HL-60 (cell line): ENCODE results near the gene SPCS2.

ENCODE experiments used
- POLR2AphosphoS5 ChIP-seq: IDR thresholded peaks from 2 replicates; pipeline ENCODE4 v1.6.1; 2012; ENCODE audit warnings: low read depth
- TF ChIP-seq, protein P1 (sequence below): IDR thresholded peaks from one replicate; pipeline ENCODE4 v1.5.1; 2011; ENCODE audit warnings: low read length, control low read depth, inconsistent platforms; ENCODE audit not compliant: insufficient read depth
- TF ChIP-seq, protein P2 (sequence below): IDR thresholded peaks from 2 replicates; pipeline ENCODE4 v1.6.1; 2012; ENCODE audit warnings: low read depth; ENCODE audit not compliant: insufficient replicate concordance

DNA sequence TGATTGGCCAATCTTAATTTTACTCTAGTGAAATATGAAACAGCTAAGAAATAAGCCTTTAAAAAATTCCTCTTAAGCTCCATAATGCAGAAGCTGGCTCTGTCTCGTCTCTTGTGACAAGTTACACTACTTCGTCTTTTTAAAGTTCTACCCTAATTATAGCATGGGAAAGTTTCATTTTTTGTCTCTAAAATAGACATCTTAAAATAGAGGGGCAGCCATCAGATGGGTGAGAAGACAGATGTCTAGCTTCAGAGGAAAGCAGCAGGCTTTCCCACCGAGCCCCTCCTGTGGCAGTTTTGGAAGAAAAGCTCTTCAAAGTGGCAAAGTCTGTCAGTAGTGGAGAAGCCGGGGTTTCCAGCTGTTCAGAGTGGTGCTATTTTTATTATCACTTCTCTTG is 39.7 kb upstream of the SPCS2 start:
- TF ChIP-seq, protein P1, sequence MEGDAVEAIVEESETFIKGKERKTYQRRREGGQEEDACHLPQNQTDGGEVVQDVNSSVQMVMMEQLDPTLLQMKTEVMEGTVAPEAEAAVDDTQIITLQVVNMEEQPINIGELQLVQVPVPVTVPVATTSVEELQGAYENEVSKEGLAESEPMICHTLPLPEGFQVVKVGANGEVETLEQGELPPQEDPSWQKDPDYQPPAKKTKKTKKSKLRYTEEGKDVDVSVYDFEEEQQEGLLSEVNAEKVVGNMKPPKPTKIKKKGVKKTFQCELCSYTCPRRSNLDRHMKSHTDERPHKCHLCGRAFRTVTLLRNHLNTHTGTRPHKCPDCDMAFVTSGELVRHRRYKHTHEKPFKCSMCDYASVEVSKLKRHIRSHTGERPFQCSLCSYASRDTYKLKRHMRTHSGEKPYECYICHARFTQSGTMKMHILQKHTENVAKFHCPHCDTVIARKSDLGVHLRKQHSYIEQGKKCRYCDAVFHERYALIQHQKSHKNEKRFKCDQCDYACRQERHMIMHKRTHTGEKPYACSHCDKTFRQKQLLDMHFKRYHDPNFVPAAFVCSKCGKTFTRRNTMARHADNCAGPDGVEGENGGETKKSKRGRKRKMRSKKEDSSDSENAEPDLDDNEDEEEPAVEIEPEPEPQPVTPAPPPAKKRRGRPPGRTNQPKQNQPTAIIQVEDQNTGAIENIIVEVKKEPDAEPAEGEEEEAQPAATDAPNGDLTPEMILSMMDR, result no peak
- no peak for TF ChIP-seq POLR2AphosphoS5
- TF ChIP-seq, protein P2, sequence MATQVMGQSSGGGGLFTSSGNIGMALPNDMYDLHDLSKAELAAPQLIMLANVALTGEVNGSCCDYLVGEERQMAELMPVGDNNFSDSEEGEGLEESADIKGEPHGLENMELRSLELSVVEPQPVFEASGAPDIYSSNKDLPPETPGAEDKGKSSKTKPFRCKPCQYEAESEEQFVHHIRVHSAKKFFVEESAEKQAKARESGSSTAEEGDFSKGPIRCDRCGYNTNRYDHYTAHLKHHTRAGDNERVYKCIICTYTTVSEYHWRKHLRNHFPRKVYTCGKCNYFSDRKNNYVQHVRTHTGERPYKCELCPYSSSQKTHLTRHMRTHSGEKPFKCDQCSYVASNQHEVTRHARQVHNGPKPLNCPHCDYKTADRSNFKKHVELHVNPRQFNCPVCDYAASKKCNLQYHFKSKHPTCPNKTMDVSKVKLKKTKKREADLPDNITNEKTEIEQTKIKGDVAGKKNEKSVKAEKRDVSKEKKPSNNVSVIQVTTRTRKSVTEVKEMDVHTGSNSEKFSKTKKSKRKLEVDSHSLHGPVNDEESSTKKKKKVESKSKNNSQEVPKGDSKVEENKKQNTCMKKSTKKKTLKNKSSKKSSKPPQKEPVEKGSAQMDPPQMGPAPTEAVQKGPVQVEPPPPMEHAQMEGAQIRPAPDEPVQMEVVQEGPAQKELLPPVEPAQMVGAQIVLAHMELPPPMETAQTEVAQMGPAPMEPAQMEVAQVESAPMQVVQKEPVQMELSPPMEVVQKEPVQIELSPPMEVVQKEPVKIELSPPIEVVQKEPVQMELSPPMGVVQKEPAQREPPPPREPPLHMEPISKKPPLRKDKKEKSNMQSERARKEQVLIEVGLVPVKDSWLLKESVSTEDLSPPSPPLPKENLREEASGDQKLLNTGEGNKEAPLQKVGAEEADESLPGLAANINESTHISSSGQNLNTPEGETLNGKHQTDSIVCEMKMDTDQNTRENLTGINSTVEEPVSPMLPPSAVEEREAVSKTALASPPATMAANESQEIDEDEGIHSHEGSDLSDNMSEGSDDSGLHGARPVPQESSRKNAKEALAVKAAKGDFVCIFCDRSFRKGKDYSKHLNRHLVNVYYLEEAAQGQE, result no peak
